HL-60 (cell line): ENCODE results near the gene FYN.

Experiments used
- DNase-seq, 2 experiments: peaks; one replicate each; pipeline ENCODE4 v3.0.0-alpha.2; 2010 to 2020; ENCODE audit warnings: low read depth in 1 of 2, low spot score in 1 of 2
- H3K27ac ChIP-seq: fragments of 250-450 bp; sonication (Bioruptor Pico); replicated peaks from 2 replicates; pipeline ENCODE4 v1.5.1; 2020; ENCODE audit warnings: mild to moderate bottlenecking, moderate library complexity
- H3K27me3 ChIP-seq: fragments of 250-450 bp; sonication (Bioruptor Pico); 2 replicates; pipeline ENCODE4 v1.5.1; 2021; ENCODE audit warnings: mild to moderate bottlenecking, moderate library complexity; ENCODE audit not compliant: insufficient read depth, poor library complexity, severe bottlenecking
- H3K4me3 ChIP-seq: replicated peaks from 2 replicates; pipeline ENCODE4 v1.5.1; 2011; ENCODE audit warnings: mild to moderate bottlenecking, control low read depth, low read length; ENCODE audit not compliant: insufficient read depth
- CTCF ChIP-seq: IDR thresholded peaks from one replicate; pipeline ENCODE4 v1.5.1; 2011; ENCODE audit warnings: low read length, control low read depth, inconsistent platforms; ENCODE audit not compliant: insufficient read depth
- GABPA ChIP-seq: IDR thresholded peaks from 2 replicates; pipeline ENCODE4 v1.6.1; 2012; ENCODE audit warnings: low read depth
- POLR2AphosphoS5 ChIP-seq: IDR thresholded peaks from 2 replicates; pipeline ENCODE4 v1.6.1; 2012; ENCODE audit warnings: low read depth
- REST ChIP-seq: IDR thresholded peaks from 2 replicates; pipeline ENCODE4 v1.6.1; 2012; ENCODE audit warnings: low read depth; ENCODE audit not compliant: insufficient replicate concordance
- SPI1 ChIP-seq: IDR thresholded peaks from 2 replicates; pipeline ENCODE4 v1.6.1; 2012; ENCODE audit warnings: low read depth, mild to moderate bottlenecking, borderline replicate concordance

FYN gene

GRCh38 chr6:111834356-111834755 is 38.9 kb downstream of the FYN start:
- H3K27ac ChIP-seq: no peak overlapping the region
- H3K4me3 ChIP-seq: no peak overlapping the region
- peaks cover 3% of the 10 kb centered on the region for H3K27me3 ChIP-seq
- TF ChIP-seq CTCF (no peak), SPI1 (no peak), GABPA (no peak), REST (no peak), POLR2AphosphoS5 (no peak)
- no peak for DNase-seq

- peaks cover 3% of the 10 kb centered on the region for H3K27me3 ChIP-seq
- H3K4me3 ChIP-seq: no peak overlapping the region
- TF ChIP-seq SPI1 (no peak), CTCF (no peak), POLR2AphosphoS5 (no peak), REST (no peak), GABPA (no peak)
- no peak for DNase-seq
- no peak overlapping the region for H3K27ac ChIP-seq
Observed at GRCh38 chr6:111832833-111833418, 40.3 kb downstream of the FYN start.

GRCh38 chr6:111831408-111831807 is 41.8 kb downstream of the FYN start:
- TF ChIP-seq GABPA: no peak
- no peak for TF ChIP-seq POLR2AphosphoS5
- no peak for TF ChIP-seq SPI1
- TF ChIP-seq CTCF: no peak
- no peak for TF ChIP-seq REST
- Histone ChIP-seq H3K27me3 (peaks cover 3% of the 10 kb centered on the region), H3K27ac (no peak overlapping the region), H3K4me3 (no peak overlapping the region)
- DNase-seq: no peak
